CD4-positive, alpha-beta T cell treated with Interleukin-21 for 1 hour (primary cell): ENCODE results near the gene JARID2.
A peak's percentile ranks its signal among the peaks of the same experiment; 100 is the strongest.
"Not testable (repeated sequence)": the region's sequence is repeated elsewhere in the genome, so short reads cannot be mapped to it uniquely, and the experiment has no call there.

Source experiments
- DNase-seq: peaks from one replicate; pipeline ENCODE4 v3.0.0-alpha.2; 2020

JARID2 gene

DNA sequence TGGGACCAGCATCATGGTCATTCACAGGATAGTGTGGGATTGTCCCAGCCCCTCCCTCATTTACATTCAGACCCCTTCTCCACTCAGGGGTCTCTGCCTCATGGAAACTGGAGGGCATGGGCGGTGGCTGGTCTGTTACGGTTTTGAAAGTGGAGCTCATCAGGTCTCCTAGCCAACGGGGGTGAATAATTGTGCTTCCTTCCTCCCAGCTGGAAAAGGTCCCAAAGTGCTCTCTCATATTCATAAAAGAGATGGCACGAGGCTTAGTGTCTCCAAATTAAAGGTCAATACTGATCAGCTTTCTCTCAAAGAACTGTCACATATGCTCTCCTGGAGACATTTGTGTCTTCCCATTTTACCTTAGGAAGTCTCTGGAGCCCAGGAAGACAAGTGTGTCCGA, 19.9 kb downstream of the JARID2 start:
- DNase-seq: no peak

DNA sequence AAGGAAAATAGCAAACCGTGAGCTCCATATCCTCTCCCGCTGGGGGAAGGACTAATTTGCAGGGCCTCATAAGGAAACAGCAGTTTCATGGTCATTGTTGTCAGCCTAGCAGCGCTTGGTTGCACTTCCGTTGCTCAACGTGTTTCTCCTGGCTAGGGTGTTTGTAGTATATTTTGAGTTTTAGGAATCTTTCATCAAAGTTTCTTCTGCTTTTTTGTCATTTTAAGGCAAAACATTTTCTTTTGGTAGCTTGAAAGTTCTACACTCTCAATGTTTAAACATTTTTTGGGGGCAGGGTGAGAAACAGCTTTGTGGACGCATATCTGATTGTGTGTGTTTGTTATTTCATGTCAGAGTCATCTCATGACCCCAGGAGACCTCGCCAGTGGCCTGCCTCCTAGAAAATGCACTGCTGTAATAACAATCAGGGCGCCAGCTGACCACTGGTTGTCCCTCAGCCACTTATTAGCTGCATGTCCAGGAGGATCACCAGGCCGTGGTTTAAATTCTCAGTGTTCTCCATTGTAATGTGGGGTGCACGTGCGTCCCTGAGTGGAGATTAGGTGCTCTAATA, 20.6 kb downstream of the JARID2 start:
- no peak for DNase-seq

DNA sequence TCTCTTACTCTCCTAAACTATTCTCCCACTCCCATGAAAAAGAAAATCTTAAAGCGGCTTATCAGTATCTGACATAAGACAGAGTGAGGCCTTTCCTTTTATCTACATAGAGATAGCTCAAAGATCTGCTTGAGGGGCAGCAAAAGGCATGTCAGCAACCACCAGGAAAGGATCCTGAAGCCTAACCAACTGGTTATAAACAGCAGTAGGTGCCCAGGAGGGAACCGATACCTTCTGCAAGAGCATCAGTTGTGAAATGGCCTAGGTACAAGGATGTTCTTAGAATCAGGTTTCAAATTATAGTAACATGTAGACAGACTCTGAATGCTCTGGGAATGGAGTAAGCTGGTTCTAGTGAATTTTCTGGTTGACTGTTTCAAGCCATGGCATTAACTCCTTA, 21.4 kb downstream of the JARID2 start:
- DNase-seq: no peak

DNA sequence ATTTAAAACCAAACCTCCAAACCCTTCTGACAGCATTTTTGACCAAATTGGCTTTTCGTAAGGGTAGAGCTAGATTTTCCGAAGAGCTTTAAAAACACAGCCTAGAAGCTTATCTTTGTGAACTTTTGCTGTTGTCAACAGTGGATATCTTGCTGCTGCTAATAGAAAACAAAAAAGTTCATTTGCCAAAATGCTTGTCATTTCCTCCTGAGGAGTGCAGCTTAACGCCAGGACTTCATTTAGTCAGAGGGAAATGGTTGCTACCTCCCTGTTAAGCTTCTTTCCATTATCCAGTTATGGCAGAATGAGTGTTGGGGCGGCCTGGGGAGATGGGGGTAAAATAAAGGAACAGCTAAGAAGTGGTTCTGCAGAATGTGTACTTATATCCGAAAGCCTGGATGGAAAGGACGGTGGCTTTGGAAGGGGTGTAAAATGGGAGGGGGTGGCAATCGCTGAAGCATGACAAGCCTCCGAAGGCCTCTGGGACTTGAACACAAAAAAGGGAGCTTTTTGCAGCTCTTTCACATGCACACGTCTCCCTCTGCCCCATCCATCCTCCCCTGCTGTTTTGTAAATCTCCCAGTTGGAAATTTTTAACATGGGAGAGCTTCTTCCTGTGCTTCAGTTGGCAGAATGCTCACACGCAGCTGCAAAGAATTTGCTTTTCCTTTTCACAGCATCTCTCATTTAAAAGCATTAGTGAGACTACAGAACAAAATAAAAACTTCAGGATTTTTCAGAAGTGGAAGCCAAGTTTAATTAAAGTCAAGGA, 22.5 kb downstream of the JARID2 start:
- DNase-seq: no peak

DNA sequence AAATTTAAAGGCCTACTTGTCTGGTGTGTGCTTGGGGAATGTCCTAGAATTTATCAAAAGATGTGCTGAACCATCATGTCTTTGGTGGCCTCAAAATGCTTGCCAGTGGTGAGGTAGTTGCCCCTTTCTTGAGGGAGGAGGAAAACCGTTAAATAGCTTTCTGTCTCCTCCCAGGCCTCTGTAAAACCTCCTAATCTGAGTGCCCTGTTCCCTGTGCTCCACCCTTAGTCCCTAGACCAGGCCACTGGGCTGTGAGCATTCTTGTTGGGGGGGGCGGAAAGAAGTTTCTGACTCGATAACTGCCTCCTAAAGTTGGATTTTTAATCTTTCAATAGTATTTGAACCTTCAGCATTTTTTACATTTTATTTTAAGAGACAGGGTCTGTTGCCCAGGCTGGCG, 23.1 kb downstream of the JARID2 start:
- no peak for DNase-seq

DNA sequence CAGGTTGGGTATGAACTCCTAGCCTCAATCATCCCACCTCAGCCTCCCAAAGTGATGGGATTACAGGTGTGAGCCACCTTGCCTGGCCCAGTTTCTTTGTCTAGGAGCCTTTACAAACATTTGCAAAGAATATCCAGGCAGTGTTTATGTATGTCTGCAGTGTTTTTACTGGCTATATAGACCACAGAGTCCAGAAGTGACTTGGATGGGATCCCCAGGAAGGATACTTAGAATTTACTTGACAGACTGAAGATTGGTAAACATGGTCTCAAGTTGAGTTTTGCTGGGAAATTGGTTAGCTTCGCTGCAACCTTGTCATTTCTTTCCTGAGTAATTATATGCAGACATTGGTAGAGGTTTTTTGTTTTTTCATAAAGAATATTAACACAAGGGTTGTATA, 23.8 kb downstream of the JARID2 start:
- DNase-seq: no peak

DNA sequence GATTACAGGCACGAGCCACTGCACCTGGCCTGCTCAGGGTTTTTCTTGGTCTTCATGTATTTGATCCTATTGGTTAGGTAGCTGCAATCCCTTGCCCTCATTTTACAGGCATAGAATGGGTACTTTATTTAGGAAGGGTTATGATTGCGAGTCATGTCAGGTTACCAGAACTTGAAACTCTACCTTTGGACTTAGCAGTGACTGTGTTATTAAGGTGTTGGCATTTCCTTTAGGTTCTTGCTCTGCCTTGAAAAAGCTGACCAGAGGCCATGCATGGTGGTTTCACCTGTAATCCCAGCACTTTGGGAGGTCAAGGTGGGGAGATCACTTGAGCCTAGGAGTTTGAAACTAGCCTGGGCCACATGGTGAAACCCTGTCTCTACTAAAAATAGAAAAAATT, 24.5 kb downstream of the JARID2 start:
- no peak for DNase-seq

DNA sequence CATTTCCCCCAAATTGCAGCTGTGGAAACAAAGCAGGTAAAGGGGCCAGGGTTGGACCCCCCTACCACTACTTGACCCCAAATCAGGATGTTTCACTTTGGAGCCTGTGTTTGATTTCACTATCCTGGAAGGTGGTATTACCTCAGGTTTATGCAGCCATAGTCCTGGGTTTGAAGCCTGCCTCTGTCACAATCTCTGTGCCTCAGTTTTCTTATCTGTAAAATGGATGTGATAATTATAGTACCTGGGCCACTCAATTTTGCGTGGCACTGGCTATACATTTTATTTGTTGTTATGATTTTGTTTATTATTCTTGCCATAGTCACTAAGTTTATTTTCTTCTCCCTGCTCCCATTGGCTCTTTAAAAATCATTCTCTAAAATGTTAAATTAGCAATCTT, 26.7 kb downstream of the JARID2 start:
- no peak for DNase-seq

DNA sequence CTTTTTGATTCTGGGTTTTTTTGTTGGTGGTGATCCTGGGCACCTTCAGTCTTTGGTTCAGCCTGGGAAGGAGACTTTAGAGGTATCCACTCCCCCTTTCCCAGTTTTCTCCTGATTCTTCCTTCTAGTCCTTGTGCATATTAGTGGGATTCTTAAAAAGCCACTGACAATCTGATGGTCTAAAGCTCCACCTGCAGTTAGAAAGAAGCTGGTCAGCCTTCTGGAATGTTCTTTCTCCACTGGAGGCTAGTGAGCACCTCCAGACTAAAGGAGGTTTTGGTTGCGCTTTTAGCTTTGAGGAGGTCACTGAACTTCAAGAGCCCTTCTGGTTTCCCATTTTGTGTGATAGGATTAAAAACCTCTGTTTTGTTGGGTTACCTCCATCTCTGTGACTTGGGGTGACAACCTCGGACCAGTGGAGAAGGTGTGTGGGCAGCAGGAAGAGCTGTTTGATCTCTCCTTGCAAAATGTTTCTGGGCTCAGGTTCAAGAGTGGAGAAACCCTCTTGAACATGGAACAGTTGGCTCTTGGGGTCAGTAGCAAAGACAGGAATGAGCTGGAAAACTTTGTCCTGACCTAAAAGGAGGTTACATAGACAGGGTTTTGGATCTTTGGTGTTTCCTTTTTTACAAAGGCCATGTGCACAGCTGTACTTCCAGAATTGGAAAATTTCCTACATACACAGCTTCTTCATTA, 29.0 kb downstream of the JARID2 start:
- DNase-seq: no peak

DNA sequence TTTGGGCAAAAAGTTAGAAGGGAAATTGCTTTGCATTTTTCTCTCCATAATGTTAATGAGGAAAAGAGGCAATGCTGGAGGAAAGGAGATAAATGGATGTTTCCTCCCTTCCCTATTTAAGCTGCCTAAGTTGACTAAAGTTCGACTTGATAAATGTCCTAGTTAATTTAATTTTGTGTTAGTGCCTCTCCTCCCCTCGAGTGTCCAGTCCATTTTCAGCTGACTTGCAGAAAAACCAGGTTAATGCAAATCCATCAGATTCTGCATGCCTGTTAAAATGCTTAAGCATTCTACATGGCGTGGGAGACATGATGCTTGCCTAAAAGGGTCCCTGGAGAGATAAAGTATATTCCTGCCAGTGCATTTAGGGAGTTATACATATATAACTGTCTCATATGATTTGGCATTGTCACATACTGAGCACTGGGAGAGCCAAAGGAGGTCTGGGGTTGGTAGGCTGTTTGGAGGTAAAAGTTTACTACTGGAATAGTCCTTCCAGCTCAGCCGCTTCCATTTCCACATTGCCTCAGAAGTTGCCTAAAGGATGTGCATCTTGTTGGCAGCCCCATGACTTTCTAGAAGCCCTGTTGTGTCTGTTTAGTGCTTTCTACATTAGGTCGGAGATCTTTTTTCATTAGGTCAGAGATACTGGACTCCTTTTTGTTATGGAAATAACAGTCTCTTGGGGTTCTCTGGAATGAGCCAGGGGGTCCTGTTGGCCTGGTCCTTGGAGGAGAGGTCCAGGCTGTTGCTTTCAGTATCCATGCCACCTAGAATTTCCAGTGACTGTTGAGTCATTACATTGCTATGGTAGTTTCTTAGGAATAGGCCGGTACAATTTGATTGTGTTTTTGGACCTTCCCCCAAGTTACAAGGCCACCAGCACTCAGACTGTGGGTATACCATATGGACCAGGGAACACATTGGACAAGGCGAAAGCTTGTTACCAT, 30.4 kb downstream of the JARID2 start:
- no peak for DNase-seq

DNA sequence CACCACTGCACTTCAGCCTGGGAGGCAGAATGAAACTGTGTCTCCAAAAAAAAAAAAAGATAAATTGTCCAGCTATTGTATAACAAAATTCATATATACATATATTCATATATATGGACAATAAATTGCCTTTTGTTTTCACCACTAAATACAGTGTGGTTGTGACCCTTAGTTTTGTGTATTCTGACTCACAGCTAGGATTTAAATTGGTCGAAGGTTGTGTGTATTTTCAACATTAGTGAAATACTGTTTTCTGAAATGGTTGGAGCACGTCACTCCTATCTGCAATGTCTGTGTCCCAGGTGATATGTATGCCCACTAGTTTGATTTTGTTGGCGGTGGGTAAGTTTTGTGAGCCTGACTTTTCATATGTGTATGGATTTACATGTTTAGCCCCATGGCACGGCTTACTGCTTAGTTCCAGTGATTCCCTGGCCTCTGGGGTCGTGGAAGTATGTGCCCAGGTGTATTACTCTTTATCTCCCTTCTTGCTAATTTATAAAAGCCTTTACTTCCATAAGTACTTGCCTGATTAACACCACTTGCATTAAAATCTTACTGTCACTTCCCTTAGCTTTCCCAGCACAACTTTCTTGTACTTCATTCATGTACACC, 33.3 kb downstream of the JARID2 start:
- no peak for DNase-seq

DNA sequence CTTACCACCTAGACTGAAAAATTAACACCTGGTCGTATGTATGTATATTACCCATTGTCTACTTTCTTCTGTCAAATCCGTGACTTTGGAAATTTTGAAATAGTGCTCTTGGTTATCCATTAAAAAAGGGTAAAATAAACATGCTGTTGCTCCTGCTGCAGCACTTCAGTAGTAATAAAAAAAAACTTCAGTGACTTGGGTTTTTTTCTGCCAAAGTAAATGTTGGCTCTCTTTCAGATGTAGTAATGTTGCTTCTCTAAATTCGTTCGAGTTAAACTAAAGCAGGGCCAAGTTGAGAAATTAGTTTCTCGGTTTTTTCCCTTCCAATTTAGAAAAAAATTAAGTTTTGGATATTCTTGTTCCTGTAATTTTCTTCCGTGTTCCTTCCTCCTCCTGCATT, 34.2 kb downstream of the JARID2 start:
- DNase-seq: no peak

DNA sequence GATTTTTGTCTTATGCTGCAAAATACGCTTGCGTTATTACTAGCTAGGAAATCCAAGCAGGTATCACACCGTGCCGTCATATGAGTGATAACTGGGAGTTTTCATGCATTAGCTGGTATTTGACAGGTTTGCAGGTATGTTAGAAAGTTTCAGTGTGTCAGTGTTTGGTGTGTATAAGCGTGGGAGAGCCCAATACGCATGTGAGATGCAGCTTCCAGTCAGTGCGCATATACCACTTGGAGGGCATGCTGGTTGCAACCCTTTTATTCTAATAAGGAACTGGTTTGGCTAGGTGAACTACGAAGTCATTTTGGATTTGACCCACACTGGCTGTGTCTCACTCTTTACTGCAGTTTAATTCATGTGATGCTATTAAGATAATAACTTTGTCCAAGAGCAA, 35.1 kb downstream of the JARID2 start:
- DNase-seq: no peak

DNA sequence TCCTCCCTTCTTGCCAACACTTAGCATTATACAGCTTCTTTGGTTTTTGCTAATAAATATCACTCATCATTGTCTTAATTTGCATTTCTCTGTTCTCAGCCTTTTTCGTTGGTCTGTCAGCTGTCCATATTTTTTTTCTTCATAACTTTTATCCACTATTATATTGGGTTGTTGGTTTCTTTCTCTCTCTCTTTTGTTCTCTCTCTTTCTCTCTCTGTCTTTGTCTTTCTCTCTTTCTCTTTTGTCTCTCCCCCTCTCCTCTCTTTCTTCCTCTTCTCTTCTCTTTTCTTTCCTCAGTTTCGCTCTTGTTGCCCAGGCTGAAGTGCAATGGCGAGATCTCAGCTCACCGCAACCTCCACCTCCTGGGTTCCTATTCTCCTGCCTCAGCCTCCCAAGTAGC, 36.5 kb downstream of the JARID2 start:
- no peak for DNase-seq

DNA sequence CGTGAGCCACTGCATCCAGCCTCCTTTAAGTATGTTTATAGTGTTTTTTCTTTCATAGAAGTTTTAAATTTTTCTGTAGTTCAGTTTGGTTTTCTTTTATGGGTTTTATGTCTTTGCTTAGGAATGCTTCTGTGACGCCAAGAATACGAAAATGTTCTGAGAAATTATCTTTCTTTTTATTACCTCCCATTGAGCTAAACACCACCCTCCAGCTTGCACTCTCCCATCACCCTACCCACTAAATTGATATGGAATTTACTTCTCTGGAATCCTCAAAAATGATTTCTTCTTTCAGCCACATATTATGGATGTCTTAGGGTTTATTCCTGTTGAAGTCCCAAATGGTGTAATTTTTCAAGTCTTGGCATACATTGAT, 38.1 kb downstream of the JARID2 start:
- no peak for DNase-seq

DNA sequence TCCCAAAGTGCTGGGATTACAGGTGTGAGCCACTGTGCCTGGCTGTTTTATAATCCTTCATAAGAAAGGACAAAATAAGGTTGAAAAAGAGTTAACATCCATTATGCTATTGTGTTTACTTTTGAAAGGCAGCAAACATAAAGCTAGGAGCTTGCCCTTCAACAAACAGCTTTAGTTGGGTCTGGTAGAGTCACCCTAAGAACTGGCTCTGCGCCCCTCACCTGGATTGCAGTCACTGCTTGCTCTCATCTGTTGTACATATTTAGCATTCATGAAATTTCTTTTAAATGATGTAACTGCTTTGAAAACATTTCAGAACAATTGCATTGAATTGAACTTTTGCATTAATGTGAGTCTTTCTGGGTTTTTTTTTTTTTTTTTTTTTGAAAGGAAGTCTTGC, 38.9 kb downstream of the JARID2 start:
- no peak for DNase-seq

DNA sequence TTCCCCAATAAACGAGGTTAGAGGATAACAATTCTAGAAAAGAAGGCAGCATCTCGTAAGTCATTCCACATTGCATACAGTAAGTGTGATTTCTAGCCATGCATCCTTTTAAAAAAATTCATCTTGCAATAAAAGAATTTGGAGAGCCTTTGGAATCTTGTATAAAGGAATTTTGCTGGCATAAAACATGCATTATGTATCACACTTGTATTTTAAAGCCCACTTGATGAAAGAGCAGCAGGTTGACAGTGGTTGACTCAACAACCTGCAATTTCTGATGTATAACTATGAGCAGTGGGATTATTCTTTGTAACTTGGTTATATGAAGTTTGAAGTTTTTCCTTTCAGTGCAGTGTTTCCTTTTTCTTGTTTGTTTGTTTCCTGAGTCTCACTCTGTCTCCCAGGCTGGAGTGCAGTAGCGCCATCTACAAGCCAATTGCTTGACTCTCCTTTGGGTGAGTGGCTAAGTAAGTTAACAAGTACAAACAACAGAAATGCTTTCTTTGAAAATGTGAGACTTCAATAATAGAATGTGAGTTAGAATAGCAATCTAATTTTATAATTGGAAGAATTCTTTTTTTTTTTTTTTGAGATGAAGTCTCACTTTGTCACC, 39.9 kb downstream of the JARID2 start:
- DNase-seq: peak; percentile 31

DNA sequence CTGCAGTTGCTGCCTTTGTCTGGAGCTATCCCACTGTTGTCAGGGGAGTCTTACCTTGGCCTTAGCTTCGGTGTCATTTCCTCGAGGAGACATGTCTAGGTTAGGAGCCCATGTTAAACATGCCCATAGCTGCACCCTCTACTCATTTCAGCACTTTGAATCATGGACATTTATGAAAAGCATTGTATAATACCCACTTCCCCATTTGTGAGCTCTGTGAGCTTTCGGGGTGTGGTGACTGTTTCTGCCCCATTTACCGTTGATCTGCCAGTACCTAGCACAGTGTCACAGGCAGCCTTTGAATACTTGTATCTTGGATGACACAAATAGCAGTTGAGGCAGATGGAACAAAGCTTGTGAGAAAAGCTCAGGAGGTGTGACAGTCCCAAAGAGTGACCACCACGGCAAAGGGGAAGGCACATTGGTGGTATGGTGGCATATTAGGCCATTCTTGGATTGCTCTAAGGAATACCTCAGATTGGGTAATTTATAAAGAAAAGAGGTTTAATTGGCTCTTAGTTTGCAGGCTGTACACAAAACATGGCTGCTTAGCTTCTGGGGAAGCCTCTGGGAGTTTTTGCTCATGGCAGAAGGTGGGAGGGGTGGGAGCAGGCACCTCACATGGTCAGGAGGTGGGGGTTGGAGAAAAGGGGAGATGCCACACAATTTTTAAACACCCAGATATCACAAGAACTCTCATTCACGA, 42.0 kb downstream of the JARID2 start:
- no peak for DNase-seq

DNA sequence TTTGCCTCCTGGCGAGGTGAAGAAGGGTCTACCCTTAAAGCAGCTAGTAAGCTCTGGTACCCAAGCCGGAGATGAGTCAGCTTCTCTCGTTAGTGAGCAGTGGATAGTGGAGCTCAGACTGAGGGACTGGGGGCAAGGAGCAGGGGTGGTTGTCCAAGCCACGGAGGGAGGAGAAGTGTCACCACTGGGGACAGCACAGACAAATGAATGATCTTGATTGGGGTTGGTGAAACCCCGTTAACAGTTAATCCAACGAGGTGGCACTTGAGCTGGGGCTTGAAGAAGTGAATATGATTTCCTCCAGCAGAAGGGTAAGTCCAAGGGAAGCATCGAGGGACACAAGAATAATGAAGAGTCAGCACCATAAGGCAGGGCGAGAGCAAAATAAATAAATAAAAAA, 43.0 kb downstream of the JARID2 start:
- no peak for DNase-seq

DNA sequence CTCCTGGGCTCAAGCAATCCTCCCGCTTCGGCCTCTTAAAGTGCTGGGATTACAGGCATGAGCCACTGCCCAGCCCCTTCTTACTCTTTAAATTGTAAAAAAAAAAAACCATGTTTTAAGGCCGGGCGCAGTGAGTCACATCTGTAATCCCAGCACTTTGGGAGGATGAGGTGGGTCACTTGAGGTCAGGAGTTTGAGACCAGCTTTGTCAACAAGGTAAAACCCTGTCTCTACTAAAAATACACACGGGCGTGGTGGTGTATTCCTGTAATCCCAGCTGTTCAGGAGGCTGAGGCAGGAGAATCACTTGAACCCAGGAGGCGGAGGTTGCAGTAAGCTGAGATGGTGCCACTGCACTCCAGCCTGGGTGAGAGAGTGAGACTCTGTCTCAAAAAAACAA, 43.6 kb downstream of the JARID2 start:
- not testable (repeated sequence) for DNase-seq

DNA sequence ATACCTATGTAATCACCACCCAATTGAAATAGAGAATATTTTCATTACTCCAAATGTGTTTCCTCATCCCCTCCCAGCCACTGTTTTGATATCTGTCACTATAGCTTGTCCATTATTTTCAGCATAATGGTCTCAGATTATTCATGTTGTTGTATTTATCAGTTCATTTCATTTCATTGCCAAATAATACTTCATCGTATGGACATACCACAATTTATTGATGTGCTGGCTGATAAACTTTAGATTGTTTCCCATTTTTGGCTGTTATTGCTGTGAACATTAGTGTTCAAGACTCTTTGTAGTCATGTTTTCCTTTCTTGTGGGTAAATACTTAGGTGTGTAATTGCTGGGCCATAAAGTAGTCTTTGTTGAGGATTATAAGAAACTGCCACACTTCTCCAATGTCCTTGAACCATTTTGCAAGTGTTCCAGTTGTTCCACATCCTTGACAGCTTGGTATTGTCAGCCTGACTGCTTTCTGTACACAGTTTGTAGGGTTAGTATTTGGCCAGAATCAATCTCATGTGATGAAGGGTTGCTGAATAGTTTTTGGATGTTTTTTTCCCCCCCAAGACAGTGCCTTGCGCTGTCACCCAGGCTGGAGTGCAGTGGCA, 44.3 kb downstream of the JARID2 start:
- no peak for DNase-seq
